ENCODE results near the gene ZDHHC18. TPM values are rescaled to one million over a fixed set of nuclear protein-coding genes. Genes with fewer than 3 reads are reported as not detected.

ZDHHC18 gene
- total and polyA plus RNA-seq, 2 experiments from 2014 or later = 1.3 to 11.6 TPM

DNA sequence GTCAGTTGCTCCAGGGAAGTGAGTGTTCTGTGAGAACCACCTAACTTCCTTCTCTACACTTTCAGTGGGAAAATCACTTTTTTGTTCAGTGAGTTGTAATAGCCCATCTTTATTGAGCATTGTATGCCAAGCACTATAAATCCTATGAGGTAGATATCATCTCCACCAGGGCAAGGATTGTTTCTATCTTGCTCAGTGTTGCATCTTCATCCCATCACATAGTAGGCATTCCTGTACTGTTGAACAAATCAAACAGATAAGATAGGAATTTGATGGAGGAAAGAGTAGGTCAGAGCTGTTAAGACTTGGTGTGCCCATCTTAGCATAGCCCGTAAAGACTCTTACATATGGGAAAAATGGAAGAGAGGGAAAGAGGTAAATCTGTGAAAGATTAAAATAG, 41.6 kb upstream of the ZDHHC18 start:
- peaks cover 71% of the 10 kb centered on the region for H3F3A ChIP-seq (ENCODE audit: insufficient read depth)
- no peak for DNase-seq
- H3K9me2 ChIP-seq (ENCODE audit: insufficient read depth) = no peaks in the 10 kb centered on the region
- H3K4me3 ChIP-seq = no peak overlapping the region
- no peak for TF ChIP-seq EZH2phosphoT487 (IDR thresholded peaks at IDR 0.05; ENCODE audit: insufficient read depth, low read depth)
- no peak for TF ChIP-seq EZH2 (IDR thresholded peaks at IDR 0.05; ENCODE audit: insufficient read depth, poor library complexity, severe bottlenecking)
- H3K4me2 ChIP-seq (ENCODE audit: unreplicated experiment) = no peak overlapping the region
- 97 to 100% methylated on average over 1 of the region's 1 CpG for WGBS, 2 experiments (ENCODE audit: low coverage in 1 of 2, low lambda C conversion rate in 2 of 2, missing lambda C conversion rate in 2 of 2)
- no peaks in the 10 kb centered on the region for H4K20me1 ChIP-seq (ENCODE audit: insufficient read depth)
- no peaks in the 10 kb centered on the region for H3K27me3 ChIP-seq (replicated peaks; ENCODE audit: insufficient read depth)
- no peak overlapping the region for H2AFZ ChIP-seq
- in situ Hi-C loops (cut with MboI) = loop anchor here (10.0 kb wide), 1 partner anchor 90 kb away; the partner anchor contains the start of gene ARID1A
- H3K9me3 ChIP-seq (ENCODE audit: low read depth) = no peaks in the 10 kb centered on the region
- peaks cover 28% of the 10 kb centered on the region for H3K36me3 ChIP-seq (ENCODE audit: low read depth)
- peaks cover 39% of the 10 kb centered on the region for H3K79me2 ChIP-seq (ENCODE audit: insufficient read depth)
- peak overlapping the region; percentile 98 for H3K27ac ChIP-seq
- no peak overlapping the region for H3K9ac ChIP-seq
- peaks cover 44% of the 10 kb centered on the region for H3K4me1 ChIP-seq (ENCODE audit: insufficient read depth)

DNA sequence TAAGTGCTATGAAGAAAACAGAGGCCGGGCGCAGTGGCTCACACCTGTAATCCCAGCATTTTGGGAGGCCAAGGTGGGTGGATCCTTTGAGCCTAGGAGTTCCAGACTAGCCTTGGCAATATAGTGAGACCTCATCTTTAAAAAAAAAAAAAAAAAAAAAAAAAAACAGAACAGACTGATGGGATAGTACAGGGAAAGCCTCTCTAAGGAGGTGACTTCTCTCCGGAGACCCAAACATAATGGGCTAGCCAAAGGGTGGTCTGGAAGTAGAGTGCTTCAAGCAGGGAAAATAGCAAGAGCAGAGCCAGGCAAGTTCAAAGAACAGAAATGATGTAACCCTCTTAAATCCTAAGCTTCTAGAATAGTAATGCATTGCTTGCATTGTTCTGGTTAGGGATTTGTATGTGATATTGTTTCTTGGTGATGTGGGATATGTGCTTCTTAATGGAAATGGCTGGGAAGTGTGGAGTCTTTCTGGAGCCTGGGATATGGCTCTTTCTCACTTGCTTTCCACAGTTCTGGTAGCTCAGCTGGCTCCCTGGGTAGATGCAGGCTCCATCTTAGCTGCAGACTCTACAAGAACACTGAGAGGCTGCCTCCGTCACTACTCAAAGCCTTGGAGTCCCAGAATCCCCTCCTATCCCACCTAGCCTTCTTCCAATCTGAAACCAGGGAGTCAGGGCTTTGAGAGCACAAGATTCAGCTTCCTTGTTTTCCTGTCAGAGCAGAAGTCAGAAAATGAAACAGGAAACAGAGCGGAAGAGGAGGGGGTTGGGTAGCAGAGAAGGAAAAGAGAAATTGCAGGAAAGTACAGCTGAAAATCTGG, 40.7 kb upstream of the ZDHHC18 start:
- H3F3A ChIP-seq (ENCODE audit: insufficient read depth) = peaks cover 71% of the 10 kb centered on the region
- no peaks in the 10 kb centered on the region for H3K9me3 ChIP-seq (ENCODE audit: low read depth)
- no peaks in the 10 kb centered on the region for H4K20me1 ChIP-seq (ENCODE audit: insufficient read depth)
- H3K4me1 ChIP-seq (ENCODE audit: insufficient read depth) = peaks cover 44% of the 10 kb centered on the region
- peak overlapping the region; percentile 96 for H3K9ac ChIP-seq
- 0 out of 2 replicates have a peak overlapping the region, but pooled peaks have one; percentile 36 for H3K4me3 ChIP-seq
- in situ Hi-C loops (cut with MboI) = loop anchor here (10.0 kb wide), 1 partner anchor 91 kb away; the partner anchor contains the start of gene ARID1A
- H3K36me3 ChIP-seq (ENCODE audit: low read depth) = peaks cover 21% of the 10 kb centered on the region
- no peaks in the 10 kb centered on the region for H3K9me2 ChIP-seq (ENCODE audit: insufficient read depth)
- WGBS, 2 experiments (ENCODE audit: low coverage in 1 of 2, low lambda C conversion rate in 2 of 2, missing lambda C conversion rate in 2 of 2) = 65% methylated on average over 5 of the region's 5 CpGs
- peak overlapping the region; percentile 98 for H3K4me2 ChIP-seq (ENCODE audit: unreplicated experiment)
- peak; percentile 56 for DNase-seq
- TF ChIP-seq EZH2phosphoT487 (IDR thresholded peaks at IDR 0.05; ENCODE audit: insufficient read depth, low read depth) = no peak
- no peak for TF ChIP-seq EZH2 (IDR thresholded peaks at IDR 0.05; ENCODE audit: insufficient read depth, poor library complexity, severe bottlenecking)
- no peaks in the 10 kb centered on the region for H3K27me3 ChIP-seq (replicated peaks; ENCODE audit: insufficient read depth)
- H3K27ac ChIP-seq = peak overlapping the region; percentile 98
- peak overlapping the region; percentile 73; the same call in 1 of the 2 replicates for H2AFZ ChIP-seq
- H3K79me2 ChIP-seq (ENCODE audit: insufficient read depth) = peaks cover 35% of the 10 kb centered on the region

GRCh38 chr1:26786437-26787380, 39.8 kb upstream of the ZDHHC18 start:
- peak overlapping the region; percentile 98 for H3K27ac ChIP-seq
- peak overlapping the region; percentile 73 for H2AFZ ChIP-seq
- H3K9me3 ChIP-seq (ENCODE audit: low read depth) = no peaks in the 10 kb centered on the region
- H3K9me2 ChIP-seq (ENCODE audit: insufficient read depth) = no peaks in the 10 kb centered on the region
- in situ Hi-C loops (cut with MboI) = loop anchor here (10.0 kb wide), 1 partner anchor 92 kb away; the partner anchor contains the start of gene ARID1A
- H3K36me3 ChIP-seq (ENCODE audit: low read depth) = peaks cover 14% of the 10 kb centered on the region; the same call in 1 of the 2 replicates
- H4K20me1 ChIP-seq (ENCODE audit: insufficient read depth) = no peaks in the 10 kb centered on the region
- no peaks in the 10 kb centered on the region for H3K27me3 ChIP-seq (replicated peaks; ENCODE audit: insufficient read depth)
- peak overlapping the region; percentile 98 for H3K4me2 ChIP-seq (ENCODE audit: unreplicated experiment)
- TF ChIP-seq EZH2 (IDR thresholded peaks at IDR 0.05; ENCODE audit: insufficient read depth, poor library complexity, severe bottlenecking) (no peak), EZH2phosphoT487 (IDR thresholded peaks at IDR 0.05; ENCODE audit: insufficient read depth, low read depth) (no peak)
- peaks cover 44% of the 10 kb centered on the region for H3K4me1 ChIP-seq (ENCODE audit: insufficient read depth)
- H3K9ac ChIP-seq = peak overlapping the region; percentile 96
- DNase-seq = peak; percentile 89
- 7 to 10% methylated on average over 12 of the region's 12 CpGs for WGBS, 2 experiments (ENCODE audit: low coverage in 1 of 2, low lambda C conversion rate in 2 of 2, missing lambda C conversion rate in 2 of 2)
- peak overlapping the region; percentile 82 for H3K4me3 ChIP-seq
- H3K79me2 ChIP-seq (ENCODE audit: insufficient read depth) = peaks cover 26% of the 10 kb centered on the region
- H3F3A ChIP-seq (ENCODE audit: insufficient read depth) = peaks cover 64% of the 10 kb centered on the region

DNA sequence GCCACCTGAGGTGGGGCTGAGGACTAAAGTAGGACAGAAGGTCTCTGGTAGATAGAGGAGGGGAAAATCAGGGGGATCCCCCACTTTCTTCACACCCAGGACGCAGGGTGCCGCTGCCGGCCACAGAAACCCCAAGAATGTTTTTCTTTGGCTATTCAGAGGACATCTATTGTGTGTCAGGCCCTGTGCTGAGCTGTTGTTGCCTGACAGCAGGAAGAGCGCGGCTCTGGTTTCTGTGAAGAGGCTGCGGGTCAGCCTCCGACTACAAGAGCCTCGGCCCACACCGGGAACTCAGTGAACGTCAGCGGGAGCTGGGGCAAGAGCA, 39.1 kb upstream of the ZDHHC18 start:
- Histone ChIP-seq H3K9ac (peak overlapping the region; percentile 96), H2AFZ (peak overlapping the region; percentile 73), H3K4me3 (peak overlapping the region; percentile 82), H3K27ac (peak overlapping the region; percentile 98), H4K20me1 (ENCODE audit: insufficient read depth) (no peaks in the 10 kb centered on the region), H3K4me1 (ENCODE audit: insufficient read depth) (peaks cover 44% of the 10 kb centered on the region), H3F3A (ENCODE audit: insufficient read depth) (peaks cover 60% of the 10 kb centered on the region), H3K9me3 (ENCODE audit: low read depth) (no peaks in the 10 kb centered on the region), H3K9me2 (ENCODE audit: insufficient read depth) (no peaks in the 10 kb centered on the region), H3K79me2 (ENCODE audit: insufficient read depth) (peaks cover 20% of the 10 kb centered on the region), H3K4me2 (ENCODE audit: unreplicated experiment) (peak overlapping the region; percentile 98), H3K36me3 (ENCODE audit: low read depth) (0 out of 2 replicates have a peak, but pooled peaks cover 10% of the 10 kb centered on the region), H3K27me3 (replicated peaks; ENCODE audit: insufficient read depth) (no peaks in the 10 kb centered on the region)
- in situ Hi-C loops (cut with MboI) = loop anchor here (10.0 kb wide), 1 partner anchor 93 kb away; the partner anchor contains the start of gene ARID1A
- 1% methylated on average over 11 of the region's 11 CpGs for WGBS, 2 experiments (ENCODE audit: low coverage in 1 of 2, low lambda C conversion rate in 2 of 2, missing lambda C conversion rate in 2 of 2)
- TF ChIP-seq EZH2phosphoT487 (IDR thresholded peaks at IDR 0.05; ENCODE audit: insufficient read depth, low read depth) (no peak), EZH2 (IDR thresholded peaks at IDR 0.05; ENCODE audit: insufficient read depth, poor library complexity, severe bottlenecking) (no peak)
- DNase-seq = peak; percentile 81
